DOHH2 (cell line): Measurements from ENCODE around the gene PTPN4.

Experiments used
- EZH2phosphoT487 ChIP-seq: fragments of 200-600 bp; sonication (generic); IDR thresholded peaks from 2 replicates; pipeline ENCODE4 v1.6.1; 2017; ENCODE audit warnings: borderline replicate concordance, mild to moderate bottlenecking, antibody characterized with exemption, low read length, moderate library complexity, mixed read lengths
- TF ChIP-seq, protein P1 (sequence below): fragments of 200-600 bp; sonication (generic); IDR thresholded peaks from one replicate; pipeline ENCODE4 v1.5.1; 2014; ENCODE audit warnings: antibody characterized with exemption, mild to moderate bottlenecking, low read depth, low read length; ENCODE audit not compliant: poor library complexity, severe bottlenecking

- TF ChIP-seq, protein P1, sequence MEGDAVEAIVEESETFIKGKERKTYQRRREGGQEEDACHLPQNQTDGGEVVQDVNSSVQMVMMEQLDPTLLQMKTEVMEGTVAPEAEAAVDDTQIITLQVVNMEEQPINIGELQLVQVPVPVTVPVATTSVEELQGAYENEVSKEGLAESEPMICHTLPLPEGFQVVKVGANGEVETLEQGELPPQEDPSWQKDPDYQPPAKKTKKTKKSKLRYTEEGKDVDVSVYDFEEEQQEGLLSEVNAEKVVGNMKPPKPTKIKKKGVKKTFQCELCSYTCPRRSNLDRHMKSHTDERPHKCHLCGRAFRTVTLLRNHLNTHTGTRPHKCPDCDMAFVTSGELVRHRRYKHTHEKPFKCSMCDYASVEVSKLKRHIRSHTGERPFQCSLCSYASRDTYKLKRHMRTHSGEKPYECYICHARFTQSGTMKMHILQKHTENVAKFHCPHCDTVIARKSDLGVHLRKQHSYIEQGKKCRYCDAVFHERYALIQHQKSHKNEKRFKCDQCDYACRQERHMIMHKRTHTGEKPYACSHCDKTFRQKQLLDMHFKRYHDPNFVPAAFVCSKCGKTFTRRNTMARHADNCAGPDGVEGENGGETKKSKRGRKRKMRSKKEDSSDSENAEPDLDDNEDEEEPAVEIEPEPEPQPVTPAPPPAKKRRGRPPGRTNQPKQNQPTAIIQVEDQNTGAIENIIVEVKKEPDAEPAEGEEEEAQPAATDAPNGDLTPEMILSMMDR, result no peak
- TF ChIP-seq EZH2phosphoT487, result no peak
Measured at GRCh38 chr2:119721462-119721861, 38.3 kb upstream of the PTPN4 start.
